ENCODE results near the gene CLN3.

The CLN3 gene

DNA sequence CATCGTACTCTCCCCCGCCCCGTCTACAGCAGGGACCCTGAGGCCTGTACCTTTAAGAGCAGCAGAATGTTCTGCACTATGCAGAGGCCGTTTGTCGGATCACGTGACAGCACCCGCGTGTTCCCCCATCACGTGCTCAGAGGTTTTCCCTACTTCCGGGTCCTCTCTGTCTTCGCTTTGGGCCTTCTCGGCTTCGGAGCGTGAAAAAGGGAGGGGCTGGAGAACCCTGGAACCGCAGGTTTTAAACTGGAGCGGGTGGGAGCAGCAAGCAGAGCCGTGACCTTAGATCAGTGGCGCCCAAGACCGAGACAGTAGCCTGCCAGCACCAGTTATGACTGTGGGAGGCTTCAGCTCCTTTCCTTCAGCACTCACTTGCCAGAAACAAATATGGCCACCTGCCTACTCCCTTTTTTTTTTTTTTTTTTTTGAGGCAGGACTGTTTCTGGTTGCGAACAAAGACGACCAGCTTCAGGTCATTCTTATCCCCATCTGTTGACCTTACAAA lies at the start of gene CLN3:
TSS of gene CLN3 (minus strand) at position 105 of the 505 bp plus-strand sequence. CDS start 315 bp downstream, outside the sequence.
- no peaks in the 10 kb centered on the region for H3K9me3 ChIP-seq
- H3K4me2 ChIP-seq: peak within 1 kb of the TSS; percentile 94
- peak within 1 kb of the TSS; percentile 97 for H3K27ac ChIP-seq
- H3K27me3 ChIP-seq: no peaks in the 10 kb centered on the region
- peaks cover 58% of the 10 kb centered on the region for H3K4me1 ChIP-seq
- H3K9ac ChIP-seq: peak within 1 kb of the TSS; percentile 93
- H3K4me3 ChIP-seq: peak within 1 kb of the TSS; percentile 98
- H3K36me3 ChIP-seq: peaks cover 32% of the 10 kb centered on the region
- TF ChIP-seq Cebpa-rat (IDR thresholded peaks at IDR 0.05): no peak
- H4K20me1 ChIP-seq: no peaks in the 10 kb centered on the region

DNA sequence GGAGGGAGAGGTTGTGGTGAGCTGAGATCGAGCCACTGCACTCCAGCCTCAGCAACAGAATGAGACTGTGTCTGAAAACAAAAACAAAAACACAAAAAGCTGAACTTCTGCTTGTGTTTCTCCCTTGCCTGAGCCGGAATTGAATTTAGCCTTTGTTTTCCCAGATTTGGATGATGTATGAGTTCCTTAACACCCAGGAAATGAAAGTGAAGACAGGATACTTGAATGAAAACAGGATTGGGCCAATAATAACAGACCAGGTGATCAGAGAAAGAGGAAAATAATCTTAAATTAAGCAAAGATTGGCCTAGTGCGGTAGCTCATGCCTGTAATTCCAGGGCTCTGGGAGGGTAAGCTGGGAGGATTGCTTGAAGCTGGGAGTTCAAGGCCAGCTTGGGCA lies 48.5 kb upstream of the CLN3 start:
- no peak overlapping the region for H3K27ac ChIP-seq
- no peak overlapping the region for H3K4me2 ChIP-seq
- H3K9ac ChIP-seq: no peak overlapping the region
- TF ChIP-seq Cebpa-rat (IDR thresholded peaks at IDR 0.05): no peak
- no peaks in the 10 kb centered on the region for H3K36me3 ChIP-seq
- no peaks in the 10 kb centered on the region for H4K20me1 ChIP-seq
- H3K4me1 ChIP-seq: no peaks in the 10 kb centered on the region
- no peaks in the 10 kb centered on the region for H3K9me3 ChIP-seq
- H3K27me3 ChIP-seq: no peaks in the 10 kb centered on the region
- H3K4me3 ChIP-seq: no peak overlapping the region

DNA sequence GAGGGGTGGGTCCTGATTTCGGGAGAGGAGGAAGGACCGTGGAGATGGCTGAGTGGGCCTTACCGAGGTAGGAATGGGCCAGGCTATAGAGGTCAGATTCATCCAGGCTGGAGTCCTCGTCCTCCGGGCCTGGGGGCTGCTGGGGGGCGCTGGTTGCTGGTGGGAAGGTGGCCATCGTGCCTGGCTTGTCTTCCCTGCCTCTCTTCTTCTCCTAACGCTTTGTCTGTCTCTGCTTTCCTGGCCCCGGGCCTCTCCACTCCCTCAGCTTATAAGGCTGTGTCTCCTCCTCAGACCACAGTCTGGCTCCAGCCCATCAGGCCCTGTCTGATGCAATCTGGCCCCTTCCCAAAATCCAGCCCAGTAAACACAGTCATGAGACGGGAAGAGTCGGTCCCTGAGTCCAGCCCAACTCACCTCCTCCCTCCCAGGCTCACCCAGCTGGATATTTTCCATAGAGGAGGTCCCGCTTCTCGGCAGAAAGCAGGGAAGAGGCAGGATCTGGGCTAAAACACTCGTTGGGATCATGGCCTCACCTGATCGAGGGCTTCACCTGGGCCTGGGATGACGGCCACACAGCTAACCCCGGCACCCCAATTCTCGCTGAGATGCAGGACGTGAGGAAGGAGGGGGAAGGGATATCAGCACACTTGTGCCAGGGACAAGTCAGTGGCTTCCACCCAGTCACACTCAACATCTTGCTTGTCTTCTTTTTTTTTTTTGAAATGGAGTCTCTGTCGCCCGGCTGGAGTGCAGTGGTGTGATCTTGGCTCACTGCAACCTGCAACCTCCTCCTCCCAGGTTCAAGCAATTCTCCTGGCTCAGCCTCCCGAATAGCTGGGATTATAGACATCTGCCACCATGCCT lies 47.1 kb upstream of the CLN3 start, which contains the start of gene NUPR1:
TSS of gene NUPR1 (minus strand) at position 242 of the 864 bp plus-strand sequence. CDS start at position 175, 67 bp downstream.
- no peak for TF ChIP-seq Cebpa-rat (IDR thresholded peaks at IDR 0.05)
- no peaks in the 10 kb centered on the region for H3K36me3 ChIP-seq
- no peak within 1 kb of the TSS for H3K9ac ChIP-seq
- no peak within 1 kb of the TSS for H3K4me3 ChIP-seq
- H3K9me3 ChIP-seq: no peaks in the 10 kb centered on the region
- H4K20me1 ChIP-seq: no peaks in the 10 kb centered on the region
- no peaks in the 10 kb centered on the region for H3K4me1 ChIP-seq
- H3K27me3 ChIP-seq: no peaks in the 10 kb centered on the region
- no peak within 1 kb of the TSS for H3K4me2 ChIP-seq
- no peak within 1 kb of the TSS for H3K27ac ChIP-seq

DNA sequence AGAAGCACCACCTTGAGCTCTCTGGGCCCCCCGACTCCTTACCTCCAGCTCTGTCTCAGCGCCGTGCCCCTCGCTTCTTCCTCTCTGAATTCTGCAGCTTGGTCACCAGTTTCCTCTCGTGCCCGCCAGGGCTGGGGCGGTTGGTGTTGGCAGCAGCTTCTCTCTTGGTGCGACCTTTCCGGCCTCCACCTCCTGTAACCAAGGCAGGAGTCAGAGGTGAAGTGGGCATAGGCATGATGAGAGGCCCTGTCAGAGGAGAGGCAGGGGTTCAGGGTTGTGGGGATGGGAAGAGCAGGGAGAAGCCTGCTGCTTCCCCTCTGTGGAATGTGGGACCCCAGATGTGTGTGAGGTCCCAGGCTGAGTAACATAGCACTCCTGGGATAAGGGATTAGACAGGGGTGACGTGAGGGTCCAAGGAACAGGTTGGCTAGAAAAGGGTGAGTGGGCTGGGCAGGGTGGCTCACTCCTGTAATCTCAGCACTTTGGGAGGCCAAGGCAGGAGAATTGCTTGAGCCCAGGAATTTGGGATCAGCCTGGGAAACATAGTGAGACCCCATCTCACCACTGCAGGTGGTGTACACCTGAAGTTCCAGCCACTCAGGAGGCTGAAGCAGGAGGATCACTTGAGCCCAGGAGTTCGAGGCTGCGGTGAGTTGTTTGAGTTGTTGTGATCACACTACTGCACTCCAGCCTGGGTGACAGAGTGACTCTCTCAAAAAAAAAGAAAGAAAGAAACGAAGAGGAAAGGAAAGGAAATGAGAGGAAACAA lies 46.3 kb upstream of the CLN3 start:
- no peaks in the 10 kb centered on the region for H3K27me3 ChIP-seq
- TF ChIP-seq Cebpa-rat (IDR thresholded peaks at IDR 0.05): no peak
- H3K9ac ChIP-seq: no peak overlapping the region
- H3K4me3 ChIP-seq: no peak overlapping the region
- no peaks in the 10 kb centered on the region for H3K4me1 ChIP-seq
- no peaks in the 10 kb centered on the region for H3K9me3 ChIP-seq
- H3K27ac ChIP-seq: no peak overlapping the region
- no peaks in the 10 kb centered on the region for H4K20me1 ChIP-seq
- H3K36me3 ChIP-seq: no peaks in the 10 kb centered on the region
- H3K4me2 ChIP-seq: no peak overlapping the region

DNA sequence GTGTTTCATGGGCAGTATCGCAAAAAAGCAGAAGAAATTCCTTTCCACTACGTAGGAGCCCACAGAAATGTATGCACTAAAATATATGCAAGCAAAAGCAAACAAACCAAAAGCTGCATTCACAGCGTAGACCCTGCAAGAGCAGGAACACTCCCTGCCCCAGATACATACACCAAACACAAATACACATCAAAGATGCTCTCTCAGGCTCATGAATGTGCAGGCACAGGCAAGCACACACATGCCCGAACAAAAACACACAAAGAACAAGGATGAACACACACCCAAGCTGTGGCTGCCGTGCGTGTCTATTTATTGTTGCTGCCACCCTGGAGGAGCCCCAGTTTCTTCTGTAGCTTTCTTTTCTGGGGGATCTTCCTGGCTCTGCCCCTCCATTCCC lies 45.2 kb upstream of the CLN3 start:
- H3K27ac ChIP-seq: no peak overlapping the region
- H3K36me3 ChIP-seq: no peaks in the 10 kb centered on the region
- no peak overlapping the region for H3K4me2 ChIP-seq
- H3K4me1 ChIP-seq: no peaks in the 10 kb centered on the region
- no peak overlapping the region for H3K4me3 ChIP-seq
- no peak overlapping the region for H3K9ac ChIP-seq
- no peaks in the 10 kb centered on the region for H4K20me1 ChIP-seq
- no peak for TF ChIP-seq Cebpa-rat (IDR thresholded peaks at IDR 0.05)
- no peaks in the 10 kb centered on the region for H3K9me3 ChIP-seq
- H3K27me3 ChIP-seq: no peaks in the 10 kb centered on the region

DNA sequence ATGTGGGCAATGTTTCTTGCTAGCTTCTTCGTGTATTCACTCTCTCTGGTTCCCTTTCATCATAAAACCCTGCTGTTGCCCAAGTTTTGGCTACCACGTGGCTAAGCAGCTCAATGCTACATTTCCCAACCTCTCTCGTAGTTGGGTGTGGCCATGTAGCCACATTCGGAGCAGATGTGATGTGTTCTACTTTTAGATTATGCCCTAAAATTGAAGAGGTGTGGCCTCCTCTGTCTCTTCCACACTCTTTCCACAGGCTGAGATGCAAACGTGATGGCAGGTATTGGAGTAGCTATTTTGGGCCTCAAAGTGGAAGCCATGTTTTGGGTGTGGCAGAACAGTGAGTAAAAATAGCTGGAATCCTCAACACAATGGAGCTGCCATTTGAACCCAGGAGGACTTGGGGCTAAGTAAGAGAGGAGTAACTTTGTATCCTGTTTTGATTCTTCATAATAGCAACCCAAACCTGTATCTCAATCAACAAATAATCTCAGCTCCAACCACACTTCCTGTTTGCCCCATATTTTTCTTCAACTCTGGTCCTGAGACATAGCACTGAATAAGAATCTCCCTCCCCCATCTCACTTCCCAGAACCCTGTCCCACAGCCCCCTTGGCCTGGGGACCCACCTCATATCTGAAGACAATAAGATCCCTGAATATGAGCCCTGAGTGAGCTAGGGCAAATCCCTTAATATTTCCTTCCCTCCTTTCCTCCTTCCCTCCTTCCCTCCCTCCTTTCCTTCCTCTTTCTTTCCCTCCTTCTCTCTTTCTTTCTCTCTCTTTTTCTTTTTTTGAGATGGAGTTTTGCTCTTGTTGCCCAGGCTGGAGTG lies 42.9 kb upstream of the CLN3 start:
- H4K20me1 ChIP-seq: no peaks in the 10 kb centered on the region
- no peak overlapping the region for H3K9ac ChIP-seq
- H3K4me2 ChIP-seq: no peak overlapping the region
- no peaks in the 10 kb centered on the region for H3K36me3 ChIP-seq
- H3K27me3 ChIP-seq: no peaks in the 10 kb centered on the region
- no peak for TF ChIP-seq Cebpa-rat (IDR thresholded peaks at IDR 0.05)
- H3K9me3 ChIP-seq: no peaks in the 10 kb centered on the region
- H3K4me1 ChIP-seq: no peaks in the 10 kb centered on the region
- H3K27ac ChIP-seq: no peak overlapping the region
- no peak overlapping the region for H3K4me3 ChIP-seq

DNA sequence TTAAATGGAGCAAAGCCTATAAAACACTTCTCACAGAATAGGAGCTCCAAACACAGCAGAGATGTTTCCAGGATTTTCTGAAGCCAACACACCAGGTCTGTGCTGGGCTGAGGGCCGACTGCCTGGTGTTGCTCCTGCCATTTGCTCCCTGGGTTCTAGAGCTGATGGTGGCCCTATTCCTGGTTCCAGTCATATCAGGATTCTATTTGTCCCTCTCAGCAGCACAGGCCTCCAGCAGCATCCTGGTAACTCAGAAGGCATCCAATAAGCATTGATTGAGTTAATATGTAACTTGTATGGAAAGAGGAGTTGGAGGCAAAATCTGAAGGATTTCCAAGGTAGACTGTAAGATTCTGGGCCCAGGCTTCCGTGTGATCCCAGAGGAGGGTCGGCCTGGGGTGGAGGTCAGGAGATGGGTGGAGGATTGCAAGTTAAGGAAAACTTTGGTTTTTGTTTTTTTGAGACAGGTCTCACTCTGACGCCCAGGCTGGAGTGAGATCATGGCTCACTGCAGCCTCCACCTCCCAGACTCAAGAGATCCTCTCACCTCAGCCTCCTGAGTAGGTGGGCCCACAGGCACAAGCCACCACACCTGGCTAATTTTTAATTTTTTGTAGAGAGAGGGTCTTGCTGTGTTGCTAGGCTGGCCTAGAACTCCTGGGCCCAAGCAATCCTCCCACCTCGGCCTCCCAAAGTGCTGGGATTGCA lies 41.2 kb upstream of the CLN3 start:
- no peak overlapping the region for H3K9ac ChIP-seq
- 0 out of 2 replicates have a peak, but pooled peaks cover 6% of the 10 kb centered on the region for H3K4me1 ChIP-seq
- no peak overlapping the region for H3K27ac ChIP-seq
- no peaks in the 10 kb centered on the region for H4K20me1 ChIP-seq
- H3K27me3 ChIP-seq: no peaks in the 10 kb centered on the region
- no peak for TF ChIP-seq Cebpa-rat (IDR thresholded peaks at IDR 0.05)
- no peak overlapping the region for H3K4me2 ChIP-seq
- H3K4me3 ChIP-seq: no peak overlapping the region
- no peaks in the 10 kb centered on the region for H3K9me3 ChIP-seq
- H3K36me3 ChIP-seq: no peaks in the 10 kb centered on the region

DNA sequence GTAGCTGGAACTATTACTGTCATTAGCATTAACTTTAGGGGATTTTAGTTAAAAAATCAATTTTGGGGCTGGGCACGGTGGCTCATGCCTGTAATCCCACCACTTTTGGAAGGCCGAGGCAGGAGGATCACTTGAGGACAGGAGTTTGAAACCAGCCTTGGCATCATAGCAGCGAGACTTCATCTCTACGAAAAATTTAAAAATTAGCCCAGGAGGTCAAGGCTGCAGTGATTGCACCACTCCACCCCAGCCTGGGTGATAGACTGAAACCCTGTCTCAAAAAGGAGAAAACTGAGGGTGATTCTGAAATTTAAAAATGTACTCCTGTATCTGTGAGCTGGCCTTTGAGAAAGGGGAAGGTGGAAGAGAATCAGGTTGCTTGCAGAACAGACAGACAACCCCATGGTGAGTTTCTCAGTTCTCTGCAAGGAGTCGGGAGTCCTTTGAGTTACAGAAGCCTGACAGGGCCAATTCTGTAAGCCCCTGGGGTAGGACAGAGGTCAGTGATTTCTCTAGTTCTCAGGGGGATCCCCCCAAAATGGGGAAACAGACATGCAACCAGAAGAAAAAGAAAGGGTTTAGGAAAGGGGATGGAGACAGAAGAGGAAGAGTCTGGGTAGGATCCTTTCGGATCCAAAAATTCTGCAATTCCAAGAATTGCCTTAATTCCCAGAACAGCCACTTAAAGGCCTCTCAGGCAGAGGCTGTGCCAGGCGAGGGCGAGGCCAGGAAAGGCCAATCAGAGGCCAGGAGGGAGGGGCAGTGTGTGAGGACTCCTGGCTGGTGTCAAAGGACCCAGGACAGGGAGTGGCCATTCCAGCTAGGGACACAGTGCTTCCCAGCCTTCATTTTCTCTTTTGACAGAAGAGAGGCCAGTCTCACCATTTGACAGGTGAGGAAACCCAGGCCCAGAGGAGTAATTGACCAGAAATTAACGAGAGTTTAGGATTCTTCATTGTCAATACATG lies 40.2 kb upstream of the CLN3 start:
- no peaks in the 10 kb centered on the region for H3K9me3 ChIP-seq
- no peaks in the 10 kb centered on the region for H3K27me3 ChIP-seq
- TF ChIP-seq Cebpa-rat (IDR thresholded peaks at IDR 0.05): no peak
- no peak overlapping the region for H3K4me2 ChIP-seq
- no peak overlapping the region for H3K4me3 ChIP-seq
- H3K36me3 ChIP-seq: no peaks in the 10 kb centered on the region
- H3K27ac ChIP-seq: no peak overlapping the region
- no peaks in the 10 kb centered on the region for H4K20me1 ChIP-seq
- 0 out of 2 replicates have a peak, but pooled peaks cover 6% of the 10 kb centered on the region for H3K4me1 ChIP-seq
- no peak overlapping the region; the same call in 1 of the 2 replicates for H3K9ac ChIP-seq

Measured in BLaER1 (cell line).